K562 (cell line): ENCODE results near the gene ZDHHC24. TPM values are rescaled to one million over a fixed set of nuclear protein-coding genes. Genes with fewer than 3 reads are reported as not detected.

ENCODE experiments used
- polyA plus RNA-seq, 8 experiments: library from polyadenylated mRNA; depleted of rRNA in 4 of 8; stranded (reverse) in 5 of 8; unstranded in 3 of 8; fragments of >200 nt; fragmentation: Nextera tagmentation in 2 of 8; fragmentation: Illumina TruSeq in 1 of 8; extraction: Ambion mirVana in 2 of 8; extraction: Trizol in 1 of 8; gene quantifications; 2 replicates each; pipeline versions ENCODE4 v1.2.1 to v1.2.3, GENCODE V29; 2011 to 2014; ENCODE audit warnings: inconsistent platforms in 1 of 8, missing spikeins in 1 of 8
- total RNA-seq, 7 experiments: library from RNA; depleted of rRNA in 6 of 7; stranded (reverse); fragments of >200 nt in 6 of 7; fragmentation: Illumina TruSeq in 2 of 7; extraction: Trizol in 2 of 7; gene quantifications; 2 replicates each; pipeline versions ENCODE4 v1.2.1 to v1.2.3, GENCODE V29; 2011 to 2021; ENCODE audit warnings: low replicate concordance in 1 of 7

Gene ZDHHC24
- total and polyA plus RNA-seq, 9 of the 15 experiments (the other 6 are each of a cell fraction or from before 2014, with no cell fraction given), result 0.45 to 11.2 (median 2.7) TPM

Other genes with a start within 250 kb of the ZDHHC24 start
Only the 7 nearest of the 18 such genes appear.
- 69.2 and 115 TPM in 2 replicates for gene DPP3, start 65.6 kb downstream of the ZDHHC24 start, total RNA-seq (2014; rRNA removed)
- gene DPP3, start 65.6 kb downstream of the ZDHHC24 start, total RNA-seq (2014; rRNA removed; fragmentation: Illumina TruSeq; extraction: Trizol), result 24.2 and 35.1 TPM in 2 replicates
- gene DPP3, start 65.6 kb downstream of the ZDHHC24 start, total RNA-seq (2015; rRNA removed; fragmentation: Illumina TruSeq; extraction: Trizol), result 45.0 and 50.2 TPM in 2 replicates
- gene DPP3, start 65.6 kb downstream of the ZDHHC24 start, total RNA-seq (2021), result 59.4 and 66.3 TPM in 2 replicates
- 33.0 and 47.6 TPM in 2 replicates for gene DPP3, start 65.6 kb downstream of the ZDHHC24 start, polyA plus RNA-seq (2011; rRNA removed)
- gene DPP3, start 65.6 kb downstream of the ZDHHC24 start, polyA plus RNA-seq (2014; fragmentation: Illumina TruSeq; extraction: Trizol), result 45.0 and 61.6 TPM in 2 replicates
- gene DPP3, start 65.6 kb downstream of the ZDHHC24 start, polyA plus RNA-seq (2014; fragmentation: Nextera tagmentation; extraction: Ambion mirVana), result 1 to 10 TPM; 3.7 to 6.2 TPM
- gene DPP3, start 65.6 kb downstream of the ZDHHC24 start, polyA plus RNA-seq (2014; rRNA removed), result 43.3 and 56.3 TPM in 2 replicates
- 12.0 and 14.6 TPM in 2 replicates for gene BBS1, start 35.4 kb downstream of the ZDHHC24 start, total RNA-seq (2014; rRNA removed)
- 8.3 and 9.0 TPM in 2 replicates for gene BBS1, start 35.4 kb downstream of the ZDHHC24 start, total RNA-seq (2014; rRNA removed; fragmentation: Illumina TruSeq; extraction: Trizol)
- 9.6 and 10.9 TPM in 2 replicates for gene BBS1, start 35.4 kb downstream of the ZDHHC24 start, total RNA-seq (2015; rRNA removed; fragmentation: Illumina TruSeq; extraction: Trizol)
- gene BBS1, start 35.4 kb downstream of the ZDHHC24 start, total RNA-seq (2021), result 12.5 and 15.2 TPM in 2 replicates
- 12.1 and 18.8 TPM in 2 replicates for gene BBS1, start 35.4 kb downstream of the ZDHHC24 start, polyA plus RNA-seq (2011; rRNA removed)
- 12.3 and 12.7 TPM in 2 replicates for gene BBS1, start 35.4 kb downstream of the ZDHHC24 start, polyA plus RNA-seq (2014; fragmentation: Illumina TruSeq; extraction: Trizol)
- 10 to 100 TPM; 11.1 to 11.3 TPM for gene BBS1, start 35.4 kb downstream of the ZDHHC24 start, polyA plus RNA-seq (2014; fragmentation: Nextera tagmentation; extraction: Ambion mirVana)
- 11.4 and 19.8 TPM in 2 replicates for gene BBS1, start 35.4 kb downstream of the ZDHHC24 start, polyA plus RNA-seq (2014; rRNA removed)
- not detected in 2 replicates for gene ACTN3, start 855 bp upstream of the ZDHHC24 start, total RNA-seq (2014; rRNA removed)
- not detected in 2 replicates for gene ACTN3, start 855 bp upstream of the ZDHHC24 start, total RNA-seq (2014; rRNA removed; fragmentation: Illumina TruSeq; extraction: Trizol)
- gene ACTN3, start 855 bp upstream of the ZDHHC24 start, total RNA-seq (2015; rRNA removed; fragmentation: Illumina TruSeq; extraction: Trizol), result not detected in 2 replicates
- gene ACTN3, start 855 bp upstream of the ZDHHC24 start, total RNA-seq (2021), result not detected in 2 replicates
- gene ACTN3, start 855 bp upstream of the ZDHHC24 start, polyA plus RNA-seq (2011; rRNA removed), result not detected in 2 replicates
- not detected in 2 replicates for gene ACTN3, start 855 bp upstream of the ZDHHC24 start, polyA plus RNA-seq (2014; fragmentation: Illumina TruSeq; extraction: Trizol)
- not detected for gene ACTN3, start 855 bp upstream of the ZDHHC24 start, polyA plus RNA-seq (2014; fragmentation: Nextera tagmentation; extraction: Ambion mirVana)
- not detected in 2 replicates for gene ACTN3, start 855 bp upstream of the ZDHHC24 start, polyA plus RNA-seq (2014; rRNA removed)
- gene CTSF, start 22.6 kb upstream of the ZDHHC24 start, total RNA-seq (2014; rRNA removed), result 4.0 and 5.6 TPM in 2 replicates
- gene CTSF, start 22.6 kb upstream of the ZDHHC24 start, total RNA-seq (2014; rRNA removed; fragmentation: Illumina TruSeq; extraction: Trizol), result 2.6 and 3.8 TPM in 2 replicates
- gene CTSF, start 22.6 kb upstream of the ZDHHC24 start, total RNA-seq (2015; rRNA removed; fragmentation: Illumina TruSeq; extraction: Trizol), result 2.4 and 2.5 TPM in 2 replicates
- 4.8 and 5.0 TPM in 2 replicates for gene CTSF, start 22.6 kb upstream of the ZDHHC24 start, total RNA-seq (2021)
- gene CTSF, start 22.6 kb upstream of the ZDHHC24 start, polyA plus RNA-seq (2011; rRNA removed), result 10.5 and 13.1 TPM in 2 replicates
- 2.6 and 4.2 TPM in 2 replicates for gene CTSF, start 22.6 kb upstream of the ZDHHC24 start, polyA plus RNA-seq (2014; fragmentation: Illumina TruSeq; extraction: Trizol)
- gene CTSF, start 22.6 kb upstream of the ZDHHC24 start, polyA plus RNA-seq (2014; fragmentation: Nextera tagmentation; extraction: Ambion mirVana), result under 1 TPM; 0.41 to 0.55 TPM
- 4.5 and 5.1 TPM in 2 replicates for gene CTSF, start 22.6 kb upstream of the ZDHHC24 start, polyA plus RNA-seq (2014; rRNA removed)
- gene CCDC87, start 47.0 kb upstream of the ZDHHC24 start, total RNA-seq (2014; rRNA removed), result 0.09 and 0.33 TPM in 2 replicates
- 0.13 and 0.18 TPM in 2 replicates for gene CCDC87, start 47.0 kb upstream of the ZDHHC24 start, total RNA-seq (2014; rRNA removed; fragmentation: Illumina TruSeq; extraction: Trizol)
- 0.25 and 0.30 TPM in 2 replicates for gene CCDC87, start 47.0 kb upstream of the ZDHHC24 start, total RNA-seq (2015; rRNA removed; fragmentation: Illumina TruSeq; extraction: Trizol)
- 0.40 and 0.44 TPM in 2 replicates for gene CCDC87, start 47.0 kb upstream of the ZDHHC24 start, total RNA-seq (2021)
- gene CCDC87, start 47.0 kb upstream of the ZDHHC24 start, polyA plus RNA-seq (2011; rRNA removed), result 0.06 and 0.12 TPM in 2 replicates
- gene CCDC87, start 47.0 kb upstream of the ZDHHC24 start, polyA plus RNA-seq (2014; fragmentation: Illumina TruSeq; extraction: Trizol), result 0.12 and 0.33 TPM in 2 replicates
- under 1 TPM in 1 of 2 experiments, not detected in 1; 0.03 TPM for gene CCDC87, start 47.0 kb upstream of the ZDHHC24 start, polyA plus RNA-seq (2014; fragmentation: Nextera tagmentation; extraction: Ambion mirVana)
- gene CCDC87, start 47.0 kb upstream of the ZDHHC24 start, polyA plus RNA-seq (2014; rRNA removed), result 0.12 TPM in 1 of 2 replicates, not detected in the other
- gene CCS, start 47.1 kb upstream of the ZDHHC24 start, total RNA-seq (2014; rRNA removed), result 28.3 and 31.0 TPM in 2 replicates
- 14.1 and 15.9 TPM in 2 replicates for gene CCS, start 47.1 kb upstream of the ZDHHC24 start, total RNA-seq (2014; rRNA removed; fragmentation: Illumina TruSeq; extraction: Trizol)
- 23.3 and 26.8 TPM in 2 replicates for gene CCS, start 47.1 kb upstream of the ZDHHC24 start, total RNA-seq (2015; rRNA removed; fragmentation: Illumina TruSeq; extraction: Trizol)
- 30.5 and 31.6 TPM in 2 replicates for gene CCS, start 47.1 kb upstream of the ZDHHC24 start, total RNA-seq (2021)
- gene CCS, start 47.1 kb upstream of the ZDHHC24 start, polyA plus RNA-seq (2011; rRNA removed), result 33.1 and 47.0 TPM in 2 replicates
- gene CCS, start 47.1 kb upstream of the ZDHHC24 start, polyA plus RNA-seq (2014; fragmentation: Illumina TruSeq; extraction: Trizol), result 18.7 and 23.7 TPM in 2 replicates
- 1 to 10 TPM; 1.1 to 3.0 TPM for gene CCS, start 47.1 kb upstream of the ZDHHC24 start, polyA plus RNA-seq (2014; fragmentation: Nextera tagmentation; extraction: Ambion mirVana)
- 46.6 and 46.8 TPM in 2 replicates for gene CCS, start 47.1 kb upstream of the ZDHHC24 start, polyA plus RNA-seq (2014; rRNA removed)
- 50.3 and 67.3 TPM in 2 replicates for gene RBM14, start 70.6 kb upstream of the ZDHHC24 start, total RNA-seq (2014; rRNA removed)
- 39.7 and 42.5 TPM in 2 replicates for gene RBM14, start 70.6 kb upstream of the ZDHHC24 start, total RNA-seq (2014; rRNA removed; fragmentation: Illumina TruSeq; extraction: Trizol)
- 42.6 and 46.2 TPM in 2 replicates for gene RBM14, start 70.6 kb upstream of the ZDHHC24 start, total RNA-seq (2015; rRNA removed; fragmentation: Illumina TruSeq; extraction: Trizol)
- 131 and 141 TPM in 2 replicates for gene RBM14, start 70.6 kb upstream of the ZDHHC24 start, total RNA-seq (2021)
- gene RBM14, start 70.6 kb upstream of the ZDHHC24 start, polyA plus RNA-seq (2011; rRNA removed), result 23.3 and 46.7 TPM in 2 replicates
- gene RBM14, start 70.6 kb upstream of the ZDHHC24 start, polyA plus RNA-seq (2014; fragmentation: Illumina TruSeq; extraction: Trizol), result 44.8 and 57.8 TPM in 2 replicates
- 1 to 10 TPM; 5.5 to 8.9 TPM for gene RBM14, start 70.6 kb upstream of the ZDHHC24 start, polyA plus RNA-seq (2014; fragmentation: Nextera tagmentation; extraction: Ambion mirVana)
- 48.6 and 50.6 TPM in 2 replicates for gene RBM14, start 70.6 kb upstream of the ZDHHC24 start, polyA plus RNA-seq (2014; rRNA removed)